Neutrophil (primary cell): ENCODE data around the gene ABHD2.

Source experiments
- H3K27ac ChIP-seq: fragments of 200-600 bp; sonication (generic); 2 replicates; pipeline ENCODE4 v1.5.1; 2016; ENCODE audit warnings: mild to moderate bottlenecking, moderate library complexity
- H3K27me3 ChIP-seq: fragments of 200-600 bp; sonication (generic); 2 replicates; pipeline ENCODE4 v1.6.0; 2016; ENCODE audit warnings: mild to moderate bottlenecking
- H3K36me3 ChIP-seq: fragments of 200-600 bp; sonication (generic); 2 replicates; pipeline ENCODE4 v1.5.1; 2017
- H3K4me1 ChIP-seq, 2 experiments: fragments of 200-600 bp in 1 of 2; sonication (generic) in 1 of 2; 1 replicate in 1 of 2; 2 replicates in 1 of 2; pipeline versions ENCODE4 v1.5.1 to v1.6.1; 2013 to 2016; ENCODE audit warnings: low read depth in 1 of 2, low read length in 1 of 2, mild to moderate bottlenecking in 1 of 2, moderate library complexity in 1 of 2; ENCODE audit not compliant: control insufficient read depth in 1 of 2, insufficient read depth in 1 of 2
- H3K4me3 ChIP-seq, 2 experiments: fragments of 200-600 bp in 1 of 2; sonication (generic) in 1 of 2; 1 replicate in 1 of 2; 2 replicates in 1 of 2; pipeline ENCODE4 v1.5.1; 2013 to 2016; ENCODE audit warnings: low read depth in 1 of 2, low read length in 1 of 2, mild to moderate bottlenecking in 1 of 2, moderate library complexity in 1 of 2
- H3K9me3 ChIP-seq: fragments of 200-600 bp; sonication (generic); 2 replicates; pipeline ENCODE4 v1.5.1; 2016
- CTCF ChIP-seq: fragments of 200-600 bp; sonication (generic); IDR thresholded peaks from 2 replicates; pipeline ENCODE4 v1.5.1; 2016; ENCODE audit warnings: antibody characterized with exemption

Gene ABHD2

GRCh38 chr15:89211678-89212170 is 123.5 kb downstream of the ABHD2 start:
- H3K27me3 ChIP-seq: no peaks in the 10 kb centered on the region
- no peak overlapping the region for H3K4me3 ChIP-seq
- no peaks in the 10 kb centered on the region for H3K9me3 ChIP-seq
- H3K4me1 ChIP-seq: peaks cover 0 to 4% of the 10 kb centered on the region in 2 experiments
- no peak for TF ChIP-seq CTCF
- H3K27ac ChIP-seq: no peak overlapping the region
- H3K36me3 ChIP-seq: no peaks in the 10 kb centered on the region

GRCh38 chr15:89215627-89216026 is 127.4 kb downstream of the ABHD2 start:
- no peak for TF ChIP-seq CTCF
- Histone ChIP-seq H3K27me3 (no peaks in the 10 kb centered on the region), H3K36me3 (no peaks in the 10 kb centered on the region), H3K27ac (no peak overlapping the region), H3K4me1 (no peaks in the 10 kb centered on the region), H3K9me3 (no peaks in the 10 kb centered on the region), H3K4me3 (no peak overlapping the region)

GRCh38 chr15:89217031-89217430 is 128.8 kb downstream of the ABHD2 start:
- H3K27ac ChIP-seq: no peak overlapping the region
- H3K4me1 ChIP-seq: no peaks in the 10 kb centered on the region
- no peaks in the 10 kb centered on the region for H3K36me3 ChIP-seq
- no peak overlapping the region for H3K4me3 ChIP-seq
- no peaks in the 10 kb centered on the region for H3K27me3 ChIP-seq
- TF ChIP-seq CTCF: no peak
- no peaks in the 10 kb centered on the region for H3K9me3 ChIP-seq

- Histone ChIP-seq H3K27me3 (no peaks in the 10 kb centered on the region), H3K9me3 (no peaks in the 10 kb centered on the region), H3K4me3 (no peak overlapping the region), H3K4me1 (no peaks in the 10 kb centered on the region), H3K36me3 (no peaks in the 10 kb centered on the region), H3K27ac (no peak overlapping the region)
- TF ChIP-seq CTCF: no peak
Observed at GRCh38 chr15:89217686-89218376, 129.6 kb downstream of the ABHD2 start.

- H3K36me3 ChIP-seq: no peaks in the 10 kb centered on the region
- TF ChIP-seq CTCF: no peak
- no peak overlapping the region for H3K4me3 ChIP-seq
- no peaks in the 10 kb centered on the region for H3K4me1 ChIP-seq
- no peaks in the 10 kb centered on the region for H3K9me3 ChIP-seq
- H3K27ac ChIP-seq: no peak overlapping the region
- H3K27me3 ChIP-seq: no peaks in the 10 kb centered on the region
Observed at GRCh38 chr15:89218531-89218930, 130.3 kb downstream of the ABHD2 start.
